Kidney (tissue), 14 donors: ENCODE measurements around the gene UBXN2A. TPM values are rescaled to one million over a fixed set of nuclear protein-coding genes. Genes with fewer than 3 reads are reported as not detected.
A peak's percentile ranks its signal among the peaks of the same experiment; 100 is the strongest.

ENCODE experiments used
- DNase-seq, 5 donors: peaks; one replicate each; pipeline ENCODE4 v3.0.0-alpha.2; 2013 to 2020
- FAIRE-seq: peaks from 2 replicates; lab custom pipeline; 2012; peaks lifted over from hg19 to GRCh38; lab: Jason Lieb, UNC
- H3K27ac ChIP-seq, 2 donors: one replicate each; pipeline ENCODE4 v1.7.0; 2013; ENCODE audit warnings: low read depth in 2 of 2, low read length in 2 of 2, inconsistent platforms in 1 of 2
- H3K27me3 ChIP-seq: one replicate; pipeline ENCODE4 v1.7.1; 2013; ENCODE audit warnings: low read length, inconsistent platforms; ENCODE audit not compliant: control insufficient read depth, insufficient read depth
- H3K36me3 ChIP-seq, 3 donors: one replicate each; pipeline versions ENCODE4 v1.7.0 to v1.7.1; 2013; ENCODE audit warnings: low read length in 3 of 3, control low read depth in 1 of 3, inconsistent platforms in 1 of 3; ENCODE audit not compliant: insufficient read depth in 3 of 3, control insufficient read depth in 2 of 3
- H3K4me1 ChIP-seq, 3 donors: one replicate each; pipeline versions ENCODE4 v1.7.0 to v1.7.1; 2013; ENCODE audit warnings: low read length in 3 of 3, inconsistent platforms in 1 of 3, low read depth in 1 of 3; ENCODE audit not compliant: control insufficient read depth in 2 of 3, insufficient read depth in 2 of 3
- H3K4me3 ChIP-seq, 3 donors: one replicate each; pipeline versions ENCODE4 v1.7.0 to v1.8.1; 2013; ENCODE audit warnings: low read length in 3 of 3, control low read depth in 1 of 3, inconsistent platforms in 1 of 3
- H3K9ac ChIP-seq, 3 donors: one replicate each; pipeline versions ENCODE4 v1.7.0 to v1.7.1; 2013; ENCODE audit warnings: low read length in 3 of 3, control low read depth in 1 of 3, inconsistent platforms in 1 of 3
- H3K9me3 ChIP-seq, 3 donors: one replicate each; pipeline versions ENCODE4 v1.7.0 to v1.7.1; 2013; ENCODE audit warnings: low read length in 3 of 3, control low read depth in 1 of 3, inconsistent platforms in 1 of 3; ENCODE audit not compliant: control insufficient read depth in 2 of 3, insufficient read depth in 1 of 3
- CTCF ChIP-seq: IDR thresholded peaks from 3 replicates; pipeline ENCODE4 v1.5.1; 2012; ENCODE audit warnings: mild to moderate bottlenecking, moderate library complexity, borderline replicate concordance; ENCODE audit not compliant: insufficient read depth; ENCODE audit errors: extremely low read depth
- intact Hi-C: fragments of 100-400 bp; cut with DNase I; formaldehyde crosslinking; loops from one replicate; pipeline ENCODE4 v1.11.1; 2022
- polyA plus RNA-seq: library from polyadenylated mRNA; stranded (reverse); fragments of 350-450 nt; fragmentation: Illumina TruSeq; extraction: RNeasy Lipid Tissue Mini Kit (QIAGEN cat#74804); gene quantifications from one replicate; pipeline ENCODE4 v1.2.3, GENCODE V29; 2014; ENCODE audit warnings: low read depth, low replicate concordance; ENCODE audit not compliant: insufficient read depth
- total RNA-seq: library from RNA; stranded (reverse); fragmentation: NEBNext Ultra II Directional; extraction: Animal tissue kit (Norgen Biotek cat#: 25700); gene quantifications from one replicate; pipeline ENCODE4 v1.2.1, GENCODE V29; 2021
- donor health status: control.
- donor health status: control.
- donor health status: control.
- donor health status: control.
- donor health status: control.
- donor health status: DM: yes; HTN: yes; CAD: no.
- donor health status: Normal renal cell carcinoma (clear cell type).

Gene UBXN2A
- total and polyA plus RNA-seq, 2 donors from 2014 or later = 7.9 to 11.9 TPM

DNA sequence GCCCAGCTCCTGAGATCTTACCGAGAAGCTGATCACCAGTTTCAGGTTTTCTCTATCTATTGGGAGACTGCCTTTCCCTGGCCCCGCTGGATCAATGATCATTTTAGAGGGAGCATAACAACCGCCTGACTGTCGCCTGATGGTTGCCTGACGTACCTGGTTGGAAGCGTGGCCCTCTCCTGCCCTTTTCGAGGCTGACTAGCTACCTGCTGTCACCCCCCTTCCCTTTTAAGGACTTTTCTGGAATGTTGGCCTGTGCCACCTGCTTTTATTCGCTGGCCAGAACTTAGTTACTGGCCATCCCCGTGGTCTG lies 69.1 kb downstream of the UBXN2A start:
- no peak overlapping the region for H3K4me3 ChIP-seq
- peak in 1 of 5 donors; percentile 31 for DNase-seq
- no peaks in the 10 kb centered on the region for H3K9me3 ChIP-seq
- H3K9ac ChIP-seq = no peak overlapping the region
- no peaks in the 10 kb centered on the region for H3K36me3 ChIP-seq
- peaks cover 0 to 2% (median 0%) of the 10 kb centered on the region in 3 donors for H3K4me1 ChIP-seq
- no peak for TF ChIP-seq CTCF
- intact Hi-C loops = no loop called here
- no peaks in the 10 kb centered on the region for H3K27me3 ChIP-seq
- no peak for FAIRE-seq
- H3K27ac ChIP-seq = no peak overlapping the region

DNA sequence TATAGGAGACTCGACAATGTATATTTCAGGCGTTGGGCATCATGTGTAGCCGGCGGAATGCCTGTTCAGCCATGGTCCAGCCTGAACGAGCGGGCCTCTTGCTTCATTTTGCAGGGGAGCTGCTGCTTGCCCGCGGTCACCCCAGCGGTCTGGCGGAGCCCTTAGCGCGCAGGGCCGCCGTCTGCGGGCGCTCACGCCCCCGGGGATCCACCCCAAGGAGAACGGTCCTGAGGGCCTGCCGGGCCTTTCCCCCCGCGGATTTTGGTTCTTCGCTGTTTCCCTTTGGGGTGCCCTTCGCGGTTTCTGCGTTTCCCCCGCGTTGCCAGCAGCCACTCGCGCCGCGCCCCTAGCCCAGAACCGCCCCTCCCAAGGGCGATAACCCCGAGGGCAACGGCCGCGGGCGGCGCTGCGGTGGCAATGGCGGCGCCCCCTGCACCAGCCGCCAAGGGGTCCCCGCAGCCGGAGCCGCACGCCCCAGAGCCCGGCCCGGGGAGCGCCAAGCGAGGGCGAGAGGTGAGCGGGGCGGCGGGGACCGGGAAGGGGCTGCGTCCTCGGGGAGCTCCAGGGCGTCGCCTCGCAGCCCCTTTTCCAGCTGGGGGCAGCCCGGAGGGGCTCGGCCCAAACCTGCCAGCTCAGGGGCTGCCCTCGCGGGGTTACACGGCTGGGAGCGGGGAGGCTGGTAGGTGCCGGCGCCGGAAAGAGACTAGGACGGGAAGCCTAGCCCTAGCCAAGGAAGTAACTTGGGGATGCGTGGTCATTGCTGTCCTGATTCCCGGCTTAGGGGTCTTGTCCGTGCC lies 69.6 kb downstream of the UBXN2A start, which contains the start of gene MFSD2B:
MFSD2B (plus strand) TSS at position 406 of the 797 bp plus-strand sequence; CDS start at position 418, 12 bp downstream.
- Histone ChIP-seq H3K27ac (no peak within 1 kb of the TSS), H3K4me3 (no peak within 1 kb of the TSS), H3K27me3 (no peaks in the 10 kb centered on the region), H3K4me1 (peaks cover 0 to 2% (median 0%) of the 10 kb centered on the region in 3 donors), H3K9ac (no peak within 1 kb of the TSS), H3K36me3 (no peaks in the 10 kb centered on the region), H3K9me3 (no peaks in the 10 kb centered on the region)
- DNase-seq (peak in 3 of 5 donors; percentile 25 to 36 (median 26)), FAIRE-seq (no peak)
- intact Hi-C loops = no loop called here
- no peak for TF ChIP-seq CTCF

DNA sequence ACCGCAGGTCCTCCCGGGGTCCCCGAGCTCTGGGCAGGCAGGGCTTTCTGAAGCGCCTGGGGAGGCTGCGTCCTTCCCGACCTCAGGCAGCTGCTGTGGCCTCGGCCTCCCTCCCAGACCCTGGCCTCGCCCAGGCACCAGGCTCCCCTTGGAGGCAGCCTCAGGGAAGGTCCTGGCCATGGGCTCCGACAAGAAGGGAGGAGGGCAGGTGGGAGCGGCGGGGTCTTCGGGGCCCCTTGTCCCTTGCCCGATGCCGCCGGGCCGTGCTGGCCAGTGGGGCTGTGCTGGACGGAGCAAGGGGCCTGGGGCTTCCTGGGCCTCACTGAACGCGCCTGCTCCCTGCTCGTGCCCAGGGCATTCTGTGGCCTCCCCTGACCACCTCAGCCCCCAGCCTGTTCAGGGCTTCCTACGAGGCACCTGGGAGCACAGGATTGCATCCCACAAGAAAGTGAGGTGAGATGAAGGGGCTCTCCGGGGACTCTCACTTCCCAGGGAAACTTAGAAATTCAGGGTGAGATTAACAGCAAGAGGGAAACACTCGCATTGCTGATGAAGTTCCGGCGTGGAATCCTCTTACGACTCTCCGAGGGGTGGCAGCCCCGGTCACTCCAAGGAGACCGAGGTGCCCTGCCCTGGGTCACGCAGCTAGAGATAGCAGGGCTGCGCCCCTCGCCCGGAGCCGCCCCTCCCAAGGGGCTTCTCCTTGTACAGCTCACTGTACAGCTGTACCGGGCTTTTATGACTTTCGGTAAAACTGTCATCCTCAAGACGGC lies 70.4 kb downstream of the UBXN2A start:
- DNase-seq = peak in 2 of 5 donors; percentile 14 to 42
- TF ChIP-seq CTCF = no peak
- H3K27ac ChIP-seq = no peak overlapping the region
- peaks cover 0 to 2% (median 0%) of the 10 kb centered on the region in 3 donors for H3K4me1 ChIP-seq
- no peak overlapping the region for H3K9ac ChIP-seq
- no peaks in the 10 kb centered on the region for H3K36me3 ChIP-seq
- no peaks in the 10 kb centered on the region for H3K27me3 ChIP-seq
- intact Hi-C loops = no loop called here
- H3K9me3 ChIP-seq = no peaks in the 10 kb centered on the region
- FAIRE-seq = no peak
- H3K4me3 ChIP-seq = no peak overlapping the region
